ENCODE results near the gene PRDM2.

GRCh38 chr1:13797397-13797796, 97.4 kb downstream of the PRDM2 start:
- TF ChIP-seq POLR2A (IDR thresholded peaks at IDR 0.05) (no peak), CTCF (IDR thresholded peaks at IDR 0.05) (no peak)
